ENCODE measurements around the gene STX19. TPM values are rescaled to one million over a fixed set of nuclear protein-coding genes. Genes with fewer than 3 reads are reported as not detected.
A peak's percentile ranks its signal among the peaks of the same experiment; 100 is the strongest.
"Not testable (repeated sequence)": the region's sequence is repeated elsewhere in the genome, so short reads cannot be mapped to it uniquely, and the experiment has no call there.

Gene STX19
- total RNA-seq, 1 experiment from 2014 or later, result not detected

DNA sequence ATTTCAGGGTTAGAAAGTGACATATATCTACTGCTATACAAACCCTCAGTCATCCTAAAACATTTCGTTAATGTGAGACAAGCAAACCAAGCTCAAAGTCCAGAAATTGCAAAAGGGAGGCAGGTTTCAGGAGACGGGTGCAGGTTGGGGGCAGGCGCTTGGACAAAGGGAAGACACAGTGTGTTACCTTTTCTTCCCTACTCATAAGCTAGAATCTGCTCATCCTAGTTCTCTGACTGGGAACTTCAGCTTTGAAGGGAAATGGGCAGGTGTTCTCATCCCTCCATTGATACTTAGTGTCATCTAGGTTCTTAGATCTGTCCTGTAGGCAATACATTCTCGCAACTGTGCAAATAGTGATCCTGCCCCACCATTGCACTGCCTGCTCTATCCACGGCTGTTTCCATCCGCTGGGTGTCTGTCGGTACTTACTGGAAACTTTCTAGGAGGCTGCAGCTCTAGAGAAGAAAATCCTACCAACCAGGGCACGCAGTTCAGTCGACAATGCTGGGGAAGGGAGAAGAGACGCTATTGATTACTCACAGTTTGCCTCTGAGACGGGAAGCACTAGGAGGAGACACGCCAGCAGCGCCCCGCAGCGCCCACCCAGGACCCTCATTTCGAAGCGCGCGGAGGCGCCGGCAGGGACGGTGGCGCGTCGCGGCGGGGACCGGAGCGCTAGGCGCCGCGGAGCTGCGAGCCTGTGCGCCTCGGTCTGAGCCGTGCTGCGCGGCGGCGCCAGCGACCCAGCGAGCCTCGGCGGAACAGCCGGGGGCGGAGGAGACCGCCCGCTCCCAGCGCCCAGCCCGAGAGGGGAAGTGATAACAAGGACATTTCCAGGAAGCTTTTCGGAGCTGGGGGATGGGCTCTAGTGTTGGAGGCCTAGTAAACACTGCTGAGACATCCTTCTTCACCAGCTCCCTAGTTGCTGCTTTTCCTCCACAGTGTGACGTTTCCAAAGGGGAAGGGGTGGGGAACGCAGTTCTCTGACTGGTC lies 55.0 kb downstream of the STX19 start, which contains the start of gene PROS1:
PROS1 (minus strand) TSS at position 766 of the 996 bp plus-strand sequence; CDS start at position 619, 147 bp downstream.
- CTCF ChIA-PET, result no interaction called here

DNA sequence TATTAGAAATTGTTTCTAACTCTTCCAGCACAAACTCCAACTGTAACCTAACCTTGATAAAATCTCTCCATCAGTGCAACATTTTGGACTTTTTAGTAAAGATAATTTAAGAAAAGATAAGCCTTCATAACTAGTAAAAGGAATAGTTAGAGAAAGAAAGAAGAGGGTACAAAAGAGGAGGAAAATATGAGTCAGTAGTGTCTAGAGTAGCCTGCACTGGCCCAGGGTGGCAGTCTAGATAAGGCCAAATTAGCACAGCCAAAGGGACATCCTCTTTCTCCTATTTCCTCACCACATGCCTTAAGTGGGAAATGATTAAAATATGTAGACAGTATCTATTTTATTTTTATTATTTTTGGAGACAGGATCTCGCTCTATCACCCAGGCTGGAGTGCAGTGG lies 58.4 kb downstream of the STX19 start:
- no peaks in the 10 kb centered on the region for H3K36me3 Mint-ChIP-seq (ENCODE audit: insufficient read depth, unreplicated experiment)
- H3K27me3 ChIP-seq (replicated peaks; ENCODE audit: control insufficient read depth, insufficient read depth, low read length), result no peaks in the 10 kb centered on the region

More for the DNA sequence above, 55.0 kb downstream of the STX19 start, which contains the start of gene PROS1:
- Histone ChIP-seq H3K36me3 (ENCODE audit: control insufficient read depth, insufficient read depth, low read length) (no peaks in the 10 kb centered on the region), H3K4me1 (0 out of 2 replicates have a peak, but pooled peaks cover 3% of the 10 kb centered on the region), H3K4me3 (ENCODE audit: low read depth, low read length) (peak within 1 kb of the TSS; percentile 73), H3K9me3 (no peaks in the 10 kb centered on the region), H3K27me3 (replicated peaks; ENCODE audit: control insufficient read depth, insufficient read depth, low read length) (no peaks in the 10 kb centered on the region)
- POLR2A ChIA-PET, result interaction anchor here (1.2 kb wide), 1 partner anchor 89 kb away, joined by 7 read pairs; the partner anchor contains the start of genes DHFR2 and NSUN3
- peak; percentile 79 to 81 for DNase-seq
- intact Hi-C loops (cut with micrococcal nuclease; ENCODE audit: unreplicated experiment), result loop anchor here (10.0 kb wide), 1 partner anchor 69 kb away; no protein-coding TSS in a partner anchor
- TF ChIP-seq, protein P1, sequence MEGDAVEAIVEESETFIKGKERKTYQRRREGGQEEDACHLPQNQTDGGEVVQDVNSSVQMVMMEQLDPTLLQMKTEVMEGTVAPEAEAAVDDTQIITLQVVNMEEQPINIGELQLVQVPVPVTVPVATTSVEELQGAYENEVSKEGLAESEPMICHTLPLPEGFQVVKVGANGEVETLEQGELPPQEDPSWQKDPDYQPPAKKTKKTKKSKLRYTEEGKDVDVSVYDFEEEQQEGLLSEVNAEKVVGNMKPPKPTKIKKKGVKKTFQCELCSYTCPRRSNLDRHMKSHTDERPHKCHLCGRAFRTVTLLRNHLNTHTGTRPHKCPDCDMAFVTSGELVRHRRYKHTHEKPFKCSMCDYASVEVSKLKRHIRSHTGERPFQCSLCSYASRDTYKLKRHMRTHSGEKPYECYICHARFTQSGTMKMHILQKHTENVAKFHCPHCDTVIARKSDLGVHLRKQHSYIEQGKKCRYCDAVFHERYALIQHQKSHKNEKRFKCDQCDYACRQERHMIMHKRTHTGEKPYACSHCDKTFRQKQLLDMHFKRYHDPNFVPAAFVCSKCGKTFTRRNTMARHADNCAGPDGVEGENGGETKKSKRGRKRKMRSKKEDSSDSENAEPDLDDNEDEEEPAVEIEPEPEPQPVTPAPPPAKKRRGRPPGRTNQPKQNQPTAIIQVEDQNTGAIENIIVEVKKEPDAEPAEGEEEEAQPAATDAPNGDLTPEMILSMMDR (IDR thresholded peaks at IDR 0.05; ENCODE audit: insufficient read depth in 1 of 2, low read depth in 1 of 2, low read length in 1 of 2, severe bottlenecking in 1 of 2, unreplicated experiment in 1 of 2), result no peak
- Mint-ChIP-seq H3K4me3 (ENCODE audit: unreplicated experiment) (peak within 1 kb of the TSS; percentile 84), H3K4me1 (ENCODE audit: low read depth, unreplicated experiment) (peaks cover 7% of the 10 kb centered on the region), H3K9me3 (ENCODE audit: unreplicated experiment) (no peaks in the 10 kb centered on the region), H3K36me3 (ENCODE audit: insufficient read depth, unreplicated experiment) (no peaks in the 10 kb centered on the region), H3K27ac (ENCODE audit: unreplicated experiment) (peak within 1 kb of the TSS; percentile 62), H3K27me3 (ENCODE audit: insufficient read depth, unreplicated experiment) (no peaks in the 10 kb centered on the region)
- TSS peak; percentile 24 for BruUV-seq (replicated peaks)

DNA sequence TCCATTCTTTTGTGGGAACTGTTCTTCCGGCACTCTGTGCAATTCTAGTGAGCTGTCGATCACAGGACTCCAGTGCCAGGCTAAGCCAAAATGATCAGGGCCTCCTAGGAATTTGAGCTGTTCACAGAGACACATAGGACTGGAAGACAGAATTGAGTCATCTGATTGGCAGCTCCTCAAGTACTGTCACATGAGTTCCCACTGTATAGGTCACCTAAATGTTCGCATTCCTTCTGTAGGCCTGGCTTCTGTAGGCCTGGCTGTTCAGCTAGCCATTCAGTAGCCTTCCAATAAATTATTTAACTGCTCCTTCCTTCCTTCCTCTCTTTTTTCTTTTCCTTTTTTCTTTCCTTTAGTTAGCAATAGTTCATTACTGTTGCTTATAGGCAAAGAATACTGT lies 59.0 kb downstream of the STX19 start:
- 0 out of 2 replicates have a peak, but pooled peaks cover 3% of the 10 kb centered on the region for H3K4me1 ChIP-seq

More for the DNA sequence above, 58.4 kb downstream of the STX19 start:
- BruUV-seq (replicated peaks), result no TSS peak
- 0 out of 2 replicates have a peak, but pooled peaks cover 3% of the 10 kb centered on the region for H3K4me1 ChIP-seq
- DNase-seq, result no peak
- H3K27ac Mint-ChIP-seq (ENCODE audit: unreplicated experiment), result no peak overlapping the region
- no peak overlapping the region for H3K4me3 Mint-ChIP-seq (ENCODE audit: unreplicated experiment)
- H3K4me1 Mint-ChIP-seq (ENCODE audit: low read depth, unreplicated experiment), result peaks cover 7% of the 10 kb centered on the region
- H3K9me3 Mint-ChIP-seq (ENCODE audit: unreplicated experiment), result no peaks in the 10 kb centered on the region
- POLR2A ChIA-PET, result no interaction called here
- intact Hi-C loops (cut with micrococcal nuclease; ENCODE audit: unreplicated experiment), result loop anchor here (10.0 kb wide), 1 partner anchor 65 kb away; no protein-coding TSS in a partner anchor
- TF ChIP-seq, protein P1 (IDR thresholded peaks at IDR 0.05; ENCODE audit: insufficient read depth in 1 of 2, low read depth in 1 of 2, low read length in 1 of 2, severe bottlenecking in 1 of 2, unreplicated experiment in 1 of 2), result no peak
- no peak overlapping the region for H3K4me3 ChIP-seq (ENCODE audit: low read depth, low read length)
- no peaks in the 10 kb centered on the region; the same call in 1 of the 2 replicates for H3K36me3 ChIP-seq (ENCODE audit: control insufficient read depth, insufficient read depth, low read length)
- CTCF ChIA-PET, result no interaction called here
- H3K9me3 ChIP-seq, result no peaks in the 10 kb centered on the region
- no peaks in the 10 kb centered on the region for H3K27me3 Mint-ChIP-seq (ENCODE audit: insufficient read depth, unreplicated experiment)

DNA sequence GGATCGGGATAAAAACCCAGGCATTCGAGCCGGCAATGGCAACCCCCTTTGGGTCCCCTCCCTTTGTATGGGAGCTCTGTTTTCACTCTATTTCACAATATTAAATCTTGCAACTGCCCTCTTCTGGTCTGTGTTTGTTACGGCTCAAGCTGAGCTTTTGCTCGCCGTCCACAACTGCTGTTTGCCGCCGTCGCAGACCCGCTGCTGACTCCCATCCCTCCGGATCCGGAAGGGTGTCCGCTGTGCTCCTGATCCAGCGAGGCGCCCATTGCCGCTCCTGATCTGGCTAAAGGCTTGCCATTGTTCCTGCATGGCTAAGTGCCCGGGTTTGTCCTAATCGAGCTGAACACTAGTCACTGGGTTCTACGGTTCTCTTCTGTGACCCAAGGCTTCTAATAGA lies 63.3 kb downstream of the STX19 start:
- H3K9me3 ChIP-seq; H3K36me3 Mint-ChIP-seq (ENCODE audit: insufficient read depth, unreplicated experiment); H3K4me3 ChIP-seq (ENCODE audit: low read depth, low read length); intact Hi-C loops (cut with micrococcal nuclease; ENCODE audit: unreplicated experiment); H3K9me3 Mint-ChIP-seq (ENCODE audit: unreplicated experiment); CTCF ChIA-PET; H3K27ac Mint-ChIP-seq (ENCODE audit: unreplicated experiment); H3K4me3 Mint-ChIP-seq (ENCODE audit: unreplicated experiment); H3K27me3 Mint-ChIP-seq (ENCODE audit: insufficient read depth, unreplicated experiment); H3K27me3 ChIP-seq (replicated peaks; ENCODE audit: control insufficient read depth, insufficient read depth, low read length); POLR2A ChIA-PET; H3K36me3 ChIP-seq (ENCODE audit: control insufficient read depth, insufficient read depth, low read length); H3K4me1 ChIP-seq; H3K4me1 Mint-ChIP-seq (ENCODE audit: low read depth, unreplicated experiment); DNase-seq; BruUV-seq (replicated peaks): not testable (repeated sequence)

More for the DNA sequence above, 59.0 kb downstream of the STX19 start:
- TF ChIP-seq, protein P1 (IDR thresholded peaks at IDR 0.05; ENCODE audit: insufficient read depth in 1 of 2, low read depth in 1 of 2, low read length in 1 of 2, severe bottlenecking in 1 of 2, unreplicated experiment in 1 of 2), result no peak
- H3K27me3 Mint-ChIP-seq (ENCODE audit: insufficient read depth, unreplicated experiment), result no peaks in the 10 kb centered on the region
- Histone ChIP-seq H3K27me3 (replicated peaks; ENCODE audit: control insufficient read depth, insufficient read depth, low read length) (no peaks in the 10 kb centered on the region), H3K9me3 (no peaks in the 10 kb centered on the region), H3K36me3 (ENCODE audit: control insufficient read depth, insufficient read depth, low read length) (no peaks in the 10 kb centered on the region; the same call in 1 of the 2 replicates), H3K4me3 (ENCODE audit: low read depth, low read length) (no peak overlapping the region)
- POLR2A ChIA-PET, result interaction anchor here (0.9 kb wide), 1 partner anchor 10 kb away, joined by 3 read pairs; no protein-coding TSS in a partner anchor
- H3K27ac Mint-ChIP-seq (ENCODE audit: unreplicated experiment), result no peak overlapping the region
- intact Hi-C loops (cut with micrococcal nuclease; ENCODE audit: unreplicated experiment), result no loop called here
- no peaks in the 10 kb centered on the region for H3K9me3 Mint-ChIP-seq (ENCODE audit: unreplicated experiment)
- no TSS peak for BruUV-seq (replicated peaks)
- peaks cover 7% of the 10 kb centered on the region for H3K4me1 Mint-ChIP-seq (ENCODE audit: low read depth, unreplicated experiment)
- H3K36me3 Mint-ChIP-seq (ENCODE audit: insufficient read depth, unreplicated experiment), result no peaks in the 10 kb centered on the region
- CTCF ChIA-PET, result no interaction called here
- H3K4me3 Mint-ChIP-seq (ENCODE audit: unreplicated experiment), result no peak overlapping the region
- DNase-seq, result no peak

Data from Caco-2 (cell line).